ENCODE results near the gene POC5. TPM values are rescaled to one million over a fixed set of nuclear protein-coding genes. Genes with fewer than 3 reads are reported as not detected.
"Not testable (repeated sequence)": the region's sequence is repeated elsewhere in the genome, so short reads cannot be mapped to it uniquely, and the experiment has no call there.

POC5 gene
- total RNA-seq (1 to 10 TPM; 3.2 to 6.4 (median 5.0) TPM), polyA plus RNA-seq (4.0 TPM)
- long read RNA-seq, donor 1, result 0 reads
- long read RNA-seq, donor 2, partial matches to known transcripts, result 0 of 2 reads
- long read RNA-seq, donor 2, other reads (novel, unspliced or antisense), result 1 of 2 reads
- long read RNA-seq, donor 3, partial matches to known transcripts, result 0 of 3 reads
- long read RNA-seq, donor 3, other reads (novel, unspliced or antisense), result 1 of 3 reads
- long read RNA-seq, donor 4, result 0 reads

- intact Hi-C loops (cut with DNase I), result no loop called here
- WGBS, result 10% methylated on average over 51 of the region's 51 CpGs
- peak; percentile 99 for ATAC-seq
- H3K27me3 ChIP-seq (ENCODE audit: control insufficient read depth, insufficient read depth), result no peaks in the 10 kb centered on the region
- H3K4me1 ChIP-seq (ENCODE audit: control insufficient read depth, insufficient read depth, low read length), result no peaks in the 10 kb centered on the region
- H3K4me3 ChIP-seq (ENCODE audit: low read length), result peak within 1 kb of the TSS; percentile 88
- DNase-seq, result peak; percentile 97 to 99 (median 99)
- no peaks in the 10 kb centered on the region for H3K9me3 ChIP-seq (ENCODE audit: control insufficient read depth, low read length)
- peak within 1 kb of the TSS; percentile 95 for H3K27ac ChIP-seq (ENCODE audit: low read length)
These were observed at the start of gene POC5 for GRCh38 chr5:75717082-75717922. Gene POC5 (minus strand): TSS chr5:75717437. CDS start chr5:75712937, 4,500 bp downstream.

DNA sequence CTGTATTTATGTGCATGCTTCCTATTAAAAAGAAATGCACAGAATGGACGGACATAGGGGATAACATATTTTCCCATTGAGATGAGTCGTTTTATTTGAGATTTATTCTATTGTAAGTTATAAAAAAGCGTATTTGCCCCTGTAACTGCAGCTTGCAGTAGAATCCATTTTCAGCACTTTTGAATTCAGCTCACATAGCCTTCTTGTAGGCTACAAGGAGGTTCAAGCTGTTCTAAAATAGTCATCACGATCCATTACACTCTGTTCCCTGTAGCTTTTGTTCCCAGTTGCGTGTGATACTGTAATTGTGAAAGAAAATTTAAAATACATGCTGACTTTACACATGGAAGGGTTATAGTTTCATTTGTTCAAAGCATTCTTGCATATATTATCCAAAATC is 40.9 kb upstream of the POC5 start:
- DNase-seq, result no peak
- 79% methylated on average over 5 of the region's 5 CpGs for WGBS
- Histone ChIP-seq H3K9me3 (ENCODE audit: control insufficient read depth, low read length) (no peaks in the 10 kb centered on the region), H3K4me3 (ENCODE audit: low read length) (no peak overlapping the region), H3K4me1 (ENCODE audit: control insufficient read depth, insufficient read depth, low read length) (no peaks in the 10 kb centered on the region), H3K27ac (ENCODE audit: low read length) (no peak overlapping the region), H3K27me3 (ENCODE audit: control insufficient read depth, insufficient read depth) (no peaks in the 10 kb centered on the region)
- intact Hi-C loops (cut with DNase I), result no loop called here
- no peak for ATAC-seq

DNA sequence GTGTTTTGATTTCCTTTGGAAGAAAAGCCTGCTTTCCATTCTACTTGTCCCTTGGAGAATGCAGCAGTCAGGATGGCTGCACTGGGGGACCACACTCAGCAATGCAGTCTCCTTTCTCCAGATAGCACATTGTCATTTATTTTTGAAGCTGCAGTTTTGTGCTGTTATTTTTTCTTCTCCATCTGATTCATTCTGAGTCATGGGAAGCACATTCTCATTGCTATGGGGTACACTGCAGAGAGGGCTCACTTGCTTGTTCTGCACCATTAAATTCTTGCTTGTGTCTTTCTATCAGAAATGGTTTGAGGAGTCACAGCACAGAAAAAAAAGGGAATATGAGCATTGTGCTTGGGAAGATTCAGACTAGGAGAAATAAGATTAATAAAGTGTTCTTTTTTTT is 39.7 kb upstream of the POC5 start:
- no peaks in the 10 kb centered on the region for H3K9me3 ChIP-seq (ENCODE audit: control insufficient read depth, low read length)
- no peaks in the 10 kb centered on the region for H3K4me1 ChIP-seq (ENCODE audit: control insufficient read depth, insufficient read depth, low read length)
- intact Hi-C loops (cut with DNase I), result no loop called here
- DNase-seq (no peak), ATAC-seq (no peak)
- H3K27ac ChIP-seq (ENCODE audit: low read length), result no peak overlapping the region
- no peak overlapping the region for H3K4me3 ChIP-seq (ENCODE audit: low read length)
- no peaks in the 10 kb centered on the region for H3K27me3 ChIP-seq (ENCODE audit: control insufficient read depth, insufficient read depth)

DNA sequence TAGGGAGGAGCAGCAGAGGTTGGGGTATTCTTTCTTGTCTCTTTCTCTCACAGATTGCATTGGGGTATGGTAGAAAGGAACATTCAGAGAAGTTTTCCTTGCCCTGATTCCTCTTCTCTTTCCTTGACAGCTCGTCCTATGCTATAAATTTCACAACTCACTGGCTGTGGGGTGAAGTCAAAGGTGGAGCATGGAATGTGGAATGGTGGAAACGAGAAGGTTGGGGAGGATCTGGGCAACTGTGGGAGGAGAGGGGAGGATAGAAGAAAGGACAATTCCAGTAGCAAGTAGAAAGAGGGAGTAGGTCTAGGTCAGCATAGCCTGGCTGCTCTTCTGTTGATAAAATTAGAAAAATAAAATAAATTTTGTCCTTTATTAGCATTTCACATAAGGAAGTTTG is 39.0 kb upstream of the POC5 start:
- Histone ChIP-seq H3K27me3 (ENCODE audit: control insufficient read depth, insufficient read depth) (no peaks in the 10 kb centered on the region), H3K27ac (ENCODE audit: low read length) (no peak overlapping the region), H3K4me1 (ENCODE audit: control insufficient read depth, insufficient read depth, low read length) (no peaks in the 10 kb centered on the region), H3K9me3 (ENCODE audit: control insufficient read depth, low read length) (no peaks in the 10 kb centered on the region), H3K4me3 (ENCODE audit: low read length) (no peak overlapping the region)
- intact Hi-C loops (cut with DNase I), result no loop called here
- DNase-seq (no peak), ATAC-seq (no peak)
- 17% methylated on average over 2 of the region's 2 CpGs for WGBS

- Histone ChIP-seq H3K4me1 (ENCODE audit: control insufficient read depth, insufficient read depth, low read length) (no peaks in the 10 kb centered on the region), H3K27me3 (ENCODE audit: control insufficient read depth, insufficient read depth) (no peaks in the 10 kb centered on the region), H3K4me3 (ENCODE audit: low read length) (no peak overlapping the region), H3K9me3 (ENCODE audit: control insufficient read depth, low read length) (no peaks in the 10 kb centered on the region), H3K27ac (ENCODE audit: low read length) (no peak overlapping the region)
- intact Hi-C loops (cut with DNase I), result no loop called here
- DNase-seq, result no peak
- 82% methylated on average over 4 of the region's 4 CpGs for WGBS
- no peak for ATAC-seq
These were observed 35.9 kb upstream of the POC5 start for GRCh38 chr5:75753182-75753581.

DNA sequence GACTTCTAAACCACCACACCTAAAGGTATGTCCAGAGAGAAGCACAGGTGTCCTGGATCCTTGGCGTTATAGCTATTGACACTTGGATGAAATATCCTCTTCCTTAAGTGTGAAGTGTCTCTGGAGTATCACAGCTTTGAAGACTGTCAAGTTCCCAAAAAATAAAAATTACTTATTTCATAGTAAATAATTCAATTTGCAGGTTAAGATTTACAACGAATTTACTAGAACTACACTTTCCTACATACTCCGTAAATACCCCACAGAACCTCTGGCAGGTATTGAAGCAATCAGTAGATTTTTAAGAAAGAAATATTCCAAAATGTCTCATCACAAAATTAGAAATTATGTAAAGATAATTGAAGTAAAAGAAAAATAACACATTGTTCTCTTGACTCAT is 27.1 kb upstream of the POC5 start:
- WGBS, result 82% methylated on average over 3 of the region's 3 CpGs
- no peak overlapping the region for H3K27ac ChIP-seq (ENCODE audit: low read length)
- DNase-seq (no peak), ATAC-seq (no peak)
- H3K4me3 ChIP-seq (ENCODE audit: low read length), result no peak overlapping the region
- no peaks in the 10 kb centered on the region for H3K9me3 ChIP-seq (ENCODE audit: control insufficient read depth, low read length)
- H3K4me1 ChIP-seq (ENCODE audit: control insufficient read depth, insufficient read depth, low read length), result no peaks in the 10 kb centered on the region
- intact Hi-C loops (cut with DNase I), result no loop called here
- no peaks in the 10 kb centered on the region for H3K27me3 ChIP-seq (ENCODE audit: control insufficient read depth, insufficient read depth)

- Histone ChIP-seq H3K4me3 (ENCODE audit: low read length) (no peak overlapping the region), H3K27ac (ENCODE audit: low read length) (no peak overlapping the region), H3K4me1 (ENCODE audit: control insufficient read depth, insufficient read depth, low read length) (no peaks in the 10 kb centered on the region), H3K9me3 (ENCODE audit: control insufficient read depth, low read length) (no peaks in the 10 kb centered on the region), H3K27me3 (ENCODE audit: control insufficient read depth, insufficient read depth) (no peaks in the 10 kb centered on the region)
- WGBS, result 76% methylated on average over 8 of the region's 8 CpGs
- intact Hi-C loops (cut with DNase I), result no loop called here
- no peak for ATAC-seq
- no peak for DNase-seq
These were observed 19.0 kb upstream of the POC5 start for GRCh38 chr5:75736273-75736672.

- H3K27ac ChIP-seq (ENCODE audit: low read length), result no peak overlapping the region
- ATAC-seq (no peak), DNase-seq (no peak)
- 37% methylated on average over 6 of the region's 6 CpGs for WGBS
- H3K4me1 ChIP-seq (ENCODE audit: control insufficient read depth, insufficient read depth, low read length), result no peaks in the 10 kb centered on the region
- no peak overlapping the region for H3K4me3 ChIP-seq (ENCODE audit: low read length)
- intact Hi-C loops (cut with DNase I), result no loop called here
- H3K27me3 ChIP-seq (ENCODE audit: control insufficient read depth, insufficient read depth), result no peaks in the 10 kb centered on the region
- no peaks in the 10 kb centered on the region for H3K9me3 ChIP-seq (ENCODE audit: control insufficient read depth, low read length)
These were observed 17.9 kb upstream of the POC5 start for GRCh38 chr5:75734913-75735789.

GRCh38 chr5:75733767-75734166 is 16.5 kb upstream of the POC5 start:
- Histone ChIP-seq H3K27me3 (ENCODE audit: control insufficient read depth, insufficient read depth) (no peaks in the 10 kb centered on the region), H3K27ac (ENCODE audit: low read length) (no peak overlapping the region), H3K9me3 (ENCODE audit: control insufficient read depth, low read length) (no peaks in the 10 kb centered on the region), H3K4me1 (ENCODE audit: control insufficient read depth, insufficient read depth, low read length) (no peaks in the 10 kb centered on the region), H3K4me3 (ENCODE audit: low read length) (no peak overlapping the region)
- 95% methylated on average over 1 of the region's 1 CpG for WGBS
- DNase-seq, result no peak
- ATAC-seq, result no peak
- intact Hi-C loops (cut with DNase I), result no loop called here

DNA sequence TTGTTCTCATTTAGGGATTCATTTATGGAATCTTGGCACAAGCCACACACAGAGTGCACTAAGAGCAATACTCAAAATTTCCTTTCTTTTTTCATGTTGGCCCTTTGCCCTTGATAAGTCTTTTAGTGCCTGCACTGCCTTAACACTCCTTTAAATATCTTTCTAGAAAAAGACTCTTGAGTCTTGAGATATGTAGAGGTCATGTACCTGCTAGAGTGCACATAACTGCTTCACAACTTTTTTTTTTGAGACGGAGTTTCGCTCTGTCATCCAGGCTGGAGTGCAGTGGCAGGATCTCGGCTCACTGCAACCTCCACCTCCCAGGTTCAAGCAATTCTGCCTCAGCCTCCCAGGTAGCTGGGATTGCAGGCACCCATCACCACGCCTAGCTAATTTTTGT is 14.3 kb upstream of the POC5 start:
- H3K27me3 ChIP-seq (ENCODE audit: control insufficient read depth, insufficient read depth); H3K9me3 ChIP-seq (ENCODE audit: control insufficient read depth, low read length); H3K4me3 ChIP-seq (ENCODE audit: low read length); ATAC-seq; DNase-seq; intact Hi-C loops (cut with DNase I); H3K4me1 ChIP-seq (ENCODE audit: control insufficient read depth, insufficient read depth, low read length); H3K27ac ChIP-seq (ENCODE audit: low read length): not testable (repeated sequence)
- 85% methylated on average over 4 of the region's 4 CpGs for WGBS

DNA sequence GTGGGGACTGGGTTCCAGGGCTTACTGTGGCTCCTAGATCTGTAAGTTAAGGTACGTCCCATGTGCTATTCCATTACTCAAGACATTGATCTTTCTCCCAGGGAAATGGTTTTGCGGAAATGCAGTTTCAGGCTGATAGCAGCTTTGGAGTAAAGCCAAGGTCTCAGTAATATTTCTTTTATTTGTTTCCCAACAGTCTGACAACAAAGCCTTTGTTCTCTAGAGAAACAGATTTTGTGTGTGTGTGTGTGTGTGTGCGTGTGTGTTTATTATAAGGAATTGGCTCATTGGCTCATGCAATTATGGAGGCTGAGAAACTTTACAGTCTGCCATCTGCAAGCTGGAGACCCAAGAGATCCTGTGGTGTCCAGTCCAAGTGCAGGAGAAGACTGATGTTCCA is 12.1 kb upstream of the POC5 start:
- DNase-seq (no peak), ATAC-seq (no peak)
- Histone ChIP-seq H3K4me3 (ENCODE audit: low read length) (no peak overlapping the region), H3K27me3 (ENCODE audit: control insufficient read depth, insufficient read depth) (no peaks in the 10 kb centered on the region), H3K9me3 (ENCODE audit: control insufficient read depth, low read length) (no peaks in the 10 kb centered on the region), H3K27ac (ENCODE audit: low read length) (no peak overlapping the region), H3K4me1 (ENCODE audit: control insufficient read depth, insufficient read depth, low read length) (no peaks in the 10 kb centered on the region)
- 49% methylated on average over 3 of the region's 3 CpGs for WGBS
- intact Hi-C loops (cut with DNase I), result no loop called here

Data from right cardiac atrium (tissue), 5 donors.